ENCODE measurements around the gene ZNF212.

GRCh38 chr7:149283321-149283720 lies 43.9 kb downstream of the ZNF212 start:
- TF ChIP-seq CTCF (IDR thresholded peaks at IDR 0.05 in 8 of 11, conservative IDR thresholded peaks at IDR 0.05 in 3 of 11), result no peak
- no peak for TF ChIP-seq POLR2AphosphoS5 (IDR thresholded peaks at IDR 0.05)
- TF ChIP-seq POLR2A (IDR thresholded peaks at IDR 0.05), result no peak
